ENCODE results near the gene PLOD1.
"Not testable (repeated sequence)": the region's sequence is repeated elsewhere in the genome, so short reads cannot be mapped to it uniquely, and the experiment has no call there.

Gene PLOD1

DNA sequence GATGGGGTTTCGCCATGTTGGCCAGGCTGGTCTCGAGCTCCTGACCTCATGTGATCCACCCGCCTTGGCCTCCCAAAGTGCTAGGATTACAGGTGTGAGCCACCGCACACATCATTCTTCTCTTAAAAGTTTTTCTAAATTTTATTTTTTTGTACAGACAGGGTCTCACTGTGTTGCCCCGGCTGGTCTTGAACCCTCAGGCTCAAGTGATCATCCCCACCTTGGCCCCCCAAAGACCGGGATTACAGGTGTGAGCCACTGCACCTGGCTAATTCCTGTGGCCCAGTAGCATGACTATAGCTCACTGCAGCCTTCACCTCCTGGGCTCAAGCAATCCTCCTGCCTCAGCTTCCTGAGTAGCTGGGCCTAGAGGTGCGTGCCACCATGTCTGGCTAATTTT, 5.3 kb downstream of the PLOD1 start:
- not testable (repeated sequence) for DNase-seq

DNA sequence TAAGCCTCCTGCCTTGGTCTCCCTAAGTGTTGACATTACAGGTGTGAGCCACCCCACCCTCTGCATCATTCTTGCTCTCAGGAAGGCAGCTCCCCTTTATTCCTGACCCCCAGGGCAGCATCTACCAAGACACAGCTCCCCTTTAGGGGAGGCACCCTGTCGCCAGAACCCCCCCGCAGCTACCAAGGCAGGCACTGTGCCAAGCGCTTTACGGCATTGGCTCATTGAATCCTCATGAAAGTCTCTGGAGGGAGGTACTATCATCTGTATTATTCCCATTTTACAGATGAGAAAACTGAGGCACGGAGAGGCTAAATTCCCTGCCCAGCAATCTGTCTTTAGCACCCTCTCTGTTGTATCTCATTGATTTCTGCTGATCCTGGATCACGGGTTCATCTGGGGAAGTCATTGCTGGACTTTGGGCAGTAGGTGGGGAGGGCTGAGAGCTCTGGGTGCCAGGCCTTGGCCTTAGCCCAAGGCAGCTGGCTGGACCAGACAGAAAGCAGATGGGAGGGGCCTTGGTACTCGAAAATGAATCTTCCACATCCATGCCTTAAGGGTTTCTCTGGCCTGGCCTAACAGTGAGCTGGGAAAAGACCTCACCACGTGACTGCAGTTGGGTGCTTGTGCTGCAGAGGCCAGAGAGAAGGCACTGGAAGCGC, 5.9 kb downstream of the PLOD1 start:
- no peak for DNase-seq

GRCh38 chr1:11942280-11942679, 7.8 kb downstream of the PLOD1 start:
- DNase-seq = no peak

GRCh38 chr1:11943619-11944018, 9.1 kb downstream of the PLOD1 start:
- no peak for DNase-seq

GRCh38 chr1:11944358-11944931, 9.9 kb downstream of the PLOD1 start:
- DNase-seq = no peak

GRCh38 chr1:11946647-11947046, 12.1 kb downstream of the PLOD1 start:
- no peak for DNase-seq

DNA sequence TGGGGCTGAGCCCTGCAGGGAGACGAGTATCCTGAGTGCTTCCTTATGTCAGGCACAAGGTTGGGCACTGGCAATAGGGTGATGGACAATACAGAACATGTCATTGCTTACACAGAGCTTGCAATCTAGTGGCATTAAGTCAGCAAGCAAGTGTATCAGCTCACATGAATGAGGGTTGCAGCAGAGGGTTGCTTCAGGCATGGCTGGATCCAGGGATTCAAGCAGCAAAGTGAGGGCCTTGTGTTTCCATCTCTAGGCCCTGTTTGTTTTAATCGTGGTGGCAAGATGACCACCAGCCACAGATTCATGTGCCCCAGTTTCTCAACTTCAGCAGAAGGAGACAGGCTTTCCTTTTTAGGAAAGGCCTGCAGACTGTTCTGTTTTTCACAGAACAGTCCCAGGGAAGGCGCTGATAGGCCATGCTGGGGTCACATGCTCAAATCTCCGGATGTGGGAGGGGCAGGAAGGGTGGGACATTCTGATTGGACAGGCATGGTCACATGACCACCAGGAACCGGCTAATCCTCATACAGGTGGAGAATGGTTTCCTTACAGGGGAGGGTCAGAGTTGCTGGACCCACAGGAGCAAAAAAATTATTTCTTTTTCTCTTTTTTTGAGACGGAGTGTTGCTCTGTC, 14.4 kb downstream of the PLOD1 start:
- DNase-seq = peak in 1 of 3 donors; percentile 16

DNA sequence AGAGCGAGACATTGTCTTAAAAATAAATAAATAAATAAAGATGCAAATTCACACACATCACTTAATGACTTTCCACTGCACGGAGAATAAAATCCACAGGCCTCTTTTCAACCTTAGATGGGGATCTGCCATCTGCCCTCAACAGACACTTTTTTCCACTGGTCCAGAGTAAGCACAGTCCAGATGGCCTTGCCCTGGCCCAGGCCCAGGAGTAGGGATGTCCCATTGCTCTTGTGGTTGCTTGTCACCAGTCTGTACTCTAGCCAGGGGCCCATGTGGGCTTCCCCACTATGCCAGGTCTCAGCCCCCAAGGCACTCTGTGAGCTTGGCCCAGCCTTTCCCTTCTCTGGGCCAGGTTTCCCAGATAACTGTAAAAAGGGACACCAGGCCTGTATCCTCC, 17.4 kb downstream of the PLOD1 start:
- no peak for DNase-seq

- DNase-seq = no peak
These were observed 18.1 kb downstream of the PLOD1 start for GRCh38 chr1:11952455-11953109.

- DNase-seq = no peak
These were observed 20.7 kb downstream of the PLOD1 start for GRCh38 chr1:11955221-11955620.

DNA sequence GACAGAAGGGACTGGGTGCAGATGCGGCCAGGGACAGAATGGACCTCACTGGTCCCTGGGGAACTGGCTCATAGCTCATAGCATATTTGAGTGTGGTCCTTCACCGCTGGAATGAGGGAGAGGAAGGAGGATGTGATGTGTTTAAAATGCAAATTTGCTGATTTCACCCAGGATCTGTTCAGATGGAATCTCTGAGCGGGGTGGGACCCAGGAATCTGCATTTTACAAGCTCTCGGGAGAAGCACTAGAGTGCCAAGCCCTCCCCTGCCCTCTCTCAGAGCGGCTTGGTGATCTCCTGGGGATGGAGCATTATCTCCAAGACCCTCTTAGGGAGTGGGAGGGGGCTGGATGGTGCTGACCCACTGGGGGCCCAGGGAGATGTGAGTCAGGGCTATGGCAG, 22.9 kb downstream of the PLOD1 start:
- no peak for DNase-seq

GRCh38 chr1:11957897-11958296, 23.4 kb downstream of the PLOD1 start:
- DNase-seq = no peak

GRCh38 chr1:11960276-11960675, 25.8 kb downstream of the PLOD1 start:
- DNase-seq = no peak

DNA sequence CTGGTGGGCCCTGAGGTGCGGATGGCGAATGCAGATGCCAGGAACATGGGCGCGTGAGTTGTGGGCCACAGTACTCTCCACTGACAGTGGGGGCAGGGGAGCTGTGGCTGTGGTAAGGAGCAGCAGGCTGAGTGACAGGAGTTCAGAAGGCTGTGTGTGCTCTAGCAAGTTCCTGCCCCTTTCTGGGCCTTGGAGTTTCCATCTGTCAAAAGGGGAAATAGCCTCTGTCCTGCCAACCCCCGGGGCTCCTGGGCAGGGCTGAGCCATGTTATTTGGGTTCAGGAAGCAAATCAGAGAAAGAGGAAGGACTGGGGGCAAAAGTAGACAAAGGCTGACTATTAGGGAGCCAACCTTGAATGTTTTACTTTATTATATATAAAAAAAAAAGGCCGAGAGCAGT, 26.2 kb downstream of the PLOD1 start:
- DNase-seq = peak; percentile 86 to 90 (median 88)

DNA sequence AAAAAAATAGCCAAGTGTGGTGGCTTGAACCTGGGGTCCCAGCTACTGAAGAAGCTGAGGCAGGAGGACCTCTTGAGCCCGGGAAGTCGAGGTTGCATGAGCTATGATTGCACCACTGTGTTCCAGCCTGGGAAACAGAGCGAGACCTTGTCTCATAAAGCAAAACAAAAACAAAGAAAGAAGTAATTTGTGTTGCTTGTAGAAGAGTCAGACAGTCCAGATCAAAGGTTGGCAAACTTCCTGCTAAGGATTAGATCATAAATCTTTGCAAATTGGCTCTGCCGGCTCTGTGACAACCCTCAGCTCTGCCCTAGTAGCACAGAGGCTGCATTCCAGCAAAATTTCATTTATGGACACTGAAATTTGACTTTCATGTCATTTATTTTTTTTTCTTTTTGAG, 26.7 kb downstream of the PLOD1 start:
- peak; percentile 51 to 68 (median 53) for DNase-seq

DNA sequence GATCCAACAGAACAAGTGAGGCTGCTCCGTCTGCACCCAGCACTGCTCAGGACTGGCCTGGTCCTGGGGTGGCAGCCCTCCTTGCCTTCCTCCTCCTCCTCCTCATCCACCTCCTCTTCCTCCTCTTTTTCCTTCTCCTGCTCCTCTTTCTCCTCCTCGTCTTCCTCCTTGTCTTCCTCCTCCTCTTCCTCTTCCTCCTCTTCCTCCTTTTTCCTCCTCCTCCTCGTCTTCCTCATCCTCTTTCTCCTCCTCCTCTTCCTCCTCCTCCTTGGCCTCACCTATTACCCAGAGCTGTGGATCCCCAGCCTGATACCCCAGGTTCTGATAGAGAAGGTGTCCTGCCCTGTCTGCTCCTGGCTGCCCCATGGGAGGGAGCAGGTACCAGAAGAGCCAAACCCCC, 29.1 kb downstream of the PLOD1 start:
- DNase-seq = no peak

DNA sequence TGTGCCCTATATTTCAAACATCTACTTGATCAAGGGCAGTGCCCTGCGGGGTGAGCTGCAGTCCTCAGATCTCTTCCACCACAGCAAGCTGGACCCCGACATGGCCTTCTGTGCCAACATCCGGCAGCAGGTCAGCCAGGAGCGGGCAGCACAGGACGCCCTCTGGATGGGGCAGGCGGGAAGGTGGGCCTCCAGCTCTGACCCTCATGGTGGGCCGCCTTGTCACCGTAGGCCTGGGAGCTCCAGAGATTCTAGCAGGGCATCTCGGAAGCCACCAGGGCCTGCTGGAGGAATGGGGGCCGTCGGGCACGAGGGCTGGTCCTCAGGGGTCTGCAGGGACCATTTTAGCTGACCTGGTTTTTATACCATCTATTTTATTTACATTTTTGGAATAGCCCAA, 30.1 kb downstream of the PLOD1 start:
- DNase-seq = no peak

DNA sequence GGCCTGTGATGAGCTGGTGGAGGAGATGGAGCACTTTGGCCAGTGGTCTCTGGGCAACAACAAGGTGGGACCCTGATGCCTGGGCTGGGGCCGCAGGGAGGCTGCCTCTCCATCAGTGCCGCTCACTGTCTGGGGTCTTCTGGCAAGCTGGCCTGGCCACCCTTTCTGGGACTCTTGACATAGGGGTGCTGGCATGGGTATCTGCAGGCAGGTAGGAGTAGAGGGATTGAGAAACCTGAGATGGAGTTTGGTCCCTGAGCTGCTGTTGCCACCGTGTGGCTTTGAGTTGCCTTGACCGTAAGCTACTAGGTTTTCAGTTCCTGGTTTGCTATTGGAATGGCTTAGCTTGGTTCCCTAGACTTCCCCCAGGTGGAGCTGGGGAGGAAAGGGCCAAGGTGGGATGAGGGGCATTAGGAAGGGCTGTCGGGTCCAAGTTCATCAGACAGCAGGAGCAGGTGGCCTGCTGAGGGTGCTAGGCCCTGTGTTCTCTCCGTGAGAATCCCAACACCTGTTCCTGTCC, 32.6 kb downstream of the PLOD1 start:
- DNase-seq = peak; percentile 30 to 40 (median 35)

DNA sequence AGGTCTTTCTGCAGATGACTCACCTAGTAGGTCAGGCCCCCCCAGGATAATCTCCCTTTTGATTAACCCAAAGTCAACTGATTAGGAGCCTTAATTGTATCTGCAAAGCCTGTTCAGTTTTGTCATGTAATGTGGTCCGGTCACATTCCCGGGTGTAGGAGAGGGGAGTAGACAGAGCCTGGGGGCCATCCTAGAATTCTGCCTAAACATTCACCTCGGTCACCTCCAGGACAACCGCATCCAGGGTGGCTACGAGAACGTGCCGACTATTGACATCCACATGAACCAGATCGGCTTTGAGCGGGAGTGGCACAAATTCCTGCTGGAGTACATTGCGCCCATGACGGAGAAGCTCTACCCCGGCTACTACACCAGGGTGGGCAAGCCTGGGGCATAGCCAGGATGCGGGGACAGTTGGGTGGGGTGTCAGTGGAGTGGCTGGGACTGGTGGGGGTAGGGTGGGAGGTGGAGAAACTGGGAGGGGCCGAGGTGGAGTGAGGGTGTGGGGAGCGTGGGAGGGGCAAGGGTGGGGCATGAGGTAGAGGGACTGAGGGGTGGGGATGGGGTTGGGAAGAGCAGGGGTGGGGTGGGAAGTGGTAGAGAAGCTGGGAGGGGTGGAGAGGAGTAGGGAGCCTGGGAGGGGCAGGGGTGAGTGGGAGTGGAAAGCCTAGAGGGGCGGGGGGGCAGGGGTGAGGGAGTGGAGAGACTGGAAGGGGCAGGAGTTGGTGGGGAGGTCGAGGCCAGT, 36.1 kb downstream of the PLOD1 start:
- no peak for DNase-seq

- no peak for DNase-seq
These were observed 43.1 kb downstream of the PLOD1 start for GRCh38 chr1:11977625-11978024.

DNA sequence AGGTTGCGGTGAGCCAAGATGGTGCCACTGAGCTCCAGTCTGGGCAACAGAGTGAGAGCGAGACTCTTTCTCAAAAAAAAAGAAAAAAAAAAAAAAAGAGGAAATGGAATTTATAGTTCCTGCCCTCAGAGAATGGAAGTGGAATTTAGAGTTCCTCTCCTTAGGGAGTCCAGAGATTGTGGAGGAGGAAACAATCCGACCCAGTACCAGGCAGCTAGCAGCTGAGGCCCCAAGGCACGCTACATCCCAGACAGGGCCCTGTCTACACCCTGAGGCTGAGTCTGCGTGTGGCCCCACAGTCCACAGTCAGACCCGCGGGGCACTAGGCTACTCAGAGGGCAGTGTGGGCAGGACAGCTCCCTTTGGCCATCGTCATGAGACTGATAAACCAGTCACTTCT, 43.8 kb downstream of the PLOD1 start:
- DNase-seq = peak; percentile 40 to 56 (median 50)

GRCh38 chr1:11979028-11979850, 44.7 kb downstream of the PLOD1 start:
- no peak for DNase-seq

Data from suppressor macrophage treated with lipopolysaccharide for 1 hour (primary cell).